ENCODE data around the gene SLC25A34.

SLC25A34 gene

GRCh38 chr1:15755021-15755645 is 19.1 kb downstream of the SLC25A34 start:
- no peak for DNase-seq

GRCh38 chr1:15755646-15756040 is 19.6 kb downstream of the SLC25A34 start:
- DNase-seq: no peak

GRCh38 chr1:15756143-15757015 is 20.3 kb downstream of the SLC25A34 start:
- DNase-seq: no peak

- DNase-seq: no peak
Measured at GRCh38 chr1:15757016-15757543, 21.0 kb downstream of the SLC25A34 start.

- no peak for DNase-seq
Measured at GRCh38 chr1:15757575-15758342, 21.7 kb downstream of the SLC25A34 start.

- DNase-seq: no peak
Measured at GRCh38 chr1:15758343-15758931, 22.4 kb downstream of the SLC25A34 start, which contains the start of gene FBLIM1. Gene FBLIM1, plus strand, starts transcription at chr1:15758795. Its CDS starts 6,189 bp downstream, at chr1:15764984.

- DNase-seq: no peak
Measured at GRCh38 chr1:15758953-15759661, 23.0 kb downstream of the SLC25A34 start.

- DNase-seq: no peak
Measured at GRCh38 chr1:15760520-15761211, 24.6 kb downstream of the SLC25A34 start.

- DNase-seq: no peak
Measured at GRCh38 chr1:15761366-15762128, 25.5 kb downstream of the SLC25A34 start.

- DNase-seq: no peak
Measured at GRCh38 chr1:15762546-15762945, 26.5 kb downstream of the SLC25A34 start.

GRCh38 chr1:15764269-15764764 is 28.3 kb downstream of the SLC25A34 start:
- DNase-seq: no peak

- DNase-seq: no peak
Measured at GRCh38 chr1:15764890-15765289, 28.8 kb downstream of the SLC25A34 start.

GRCh38 chr1:15765495-15766194 is 29.6 kb downstream of the SLC25A34 start:
- no peak for DNase-seq

GRCh38 chr1:15767941-15768340 is 31.9 kb downstream of the SLC25A34 start:
- DNase-seq: no peak

- DNase-seq: no peak
Measured at GRCh38 chr1:15768388-15768787, 32.3 kb downstream of the SLC25A34 start.

- DNase-seq: no peak
Measured at GRCh38 chr1:15770313-15770962, 34.4 kb downstream of the SLC25A34 start.

- no peak for DNase-seq
Measured at GRCh38 chr1:15771836-15772515, 35.9 kb downstream of the SLC25A34 start.

- DNase-seq: no peak
Measured at GRCh38 chr1:15775706-15776105, 39.6 kb downstream of the SLC25A34 start.
